ENCODE results near the gene AUP1. TPM values are rescaled to one million over a fixed set of nuclear protein-coding genes. Genes with fewer than 3 reads are reported as not detected.

The AUP1 gene
- 100 to 1,000 TPM in 3 of 6 donors, 10 to 100 TPM in 3; 83.3 to 155 (median 99.9) TPM for polyA plus RNA-seq (ENCODE audit: low read depth in 6 of 6)

- DNase-seq, result peak; percentile 92
- Mint-ChIP-seq H3K9me3 (peaks cover 0 to 1% (median 0%) of the 10 kb centered on the region in 7 donors), H3K4me3 (peak within 1 kb of the TSS; percentile 83 to 96 (median 94)), H3K27me3 (no peaks in the 10 kb centered on the region), H3K4me1 (peaks cover 46 to 57% (median 49%) of the 10 kb centered on the region in 3 donors), H3K36me3 (peaks cover 15 to 21% of the 10 kb centered on the region in 2 donors), H3K27ac (peak within 1 kb of the TSS; percentile 93 to 97 (median 96))
- peak; percentile 81 to 82 for ATAC-seq (ENCODE audit: low read depth in 2 of 2)
These were observed at the start of gene AUP1, which contains the start of gene HTRA2 for GRCh38 chr2:74529357-74530238. AUP1 (minus strand) TSS chr2:74529706; CDS start chr2:74529629, 77 bp downstream. HTRA2 (plus strand) TSS chr2:74529933; CDS start chr2:74530007, 74 bp downstream.

- no peak for DNase-seq
- peaks cover 0 to 2% (median 0%) of the 10 kb centered on the region in 7 donors for H3K9me3 Mint-ChIP-seq
- no peak for ATAC-seq (ENCODE audit: low read depth in 2 of 2)
These were observed 48.9 kb upstream of the AUP1 start for GRCh38 chr2:74578408-74578807.

GRCh38 chr2:74577448-74577847 is 47.9 kb upstream of the AUP1 start:
- no peak for ATAC-seq (ENCODE audit: low read depth in 2 of 2)

More at GRCh38 chr2:74578408-74578807, 48.9 kb upstream of the AUP1 start:
- Mint-ChIP-seq H3K27me3 (peaks cover 0 to 13% (median 11%) of the 10 kb centered on the region in 3 donors), H3K27ac (peak overlapping the region in 1 of 6 donors; percentile 57), H3K36me3 (no peaks in the 10 kb centered on the region), H3K4me3 (no peak overlapping the region), H3K4me1 (peaks cover 20 to 36% (median 31%) of the 10 kb centered on the region in 3 donors)

GRCh38 chr2:74576863-74577229 is 47.3 kb upstream of the AUP1 start:
- Mint-ChIP-seq H3K27ac (peak overlapping the region in 2 of 6 donors; percentile 15 to 33), H3K9me3 (peaks cover 0 to 2% (median 0%) of the 10 kb centered on the region in 7 donors), H3K4me1 (peaks cover 20 to 38% (median 31%) of the 10 kb centered on the region in 3 donors), H3K4me3 (peak overlapping the region in 1 of 8 donors; percentile 30), H3K27me3 (peaks cover 0 to 13% (median 11%) of the 10 kb centered on the region in 3 donors), H3K36me3 (no peaks in the 10 kb centered on the region)
- DNase-seq (no peak), ATAC-seq (ENCODE audit: low read depth in 2 of 2) (peak in 1 of 2 donors; percentile 48)

More at GRCh38 chr2:74577448-74577847, 47.9 kb upstream of the AUP1 start:
- Mint-ChIP-seq H3K4me3 (no peak overlapping the region), H3K9me3 (peaks cover 0 to 2% (median 0%) of the 10 kb centered on the region in 7 donors), H3K36me3 (no peaks in the 10 kb centered on the region), H3K27me3 (peaks cover 0 to 13% (median 11%) of the 10 kb centered on the region in 3 donors), H3K27ac (peak overlapping the region in 2 of 6 donors; percentile 33 to 44), H3K4me1 (peaks cover 20 to 38% (median 31%) of the 10 kb centered on the region in 3 donors)
- no peak for DNase-seq

- H3K36me3 Mint-ChIP-seq, result no peaks in the 10 kb centered on the region
- H3K27ac Mint-ChIP-seq, result peak overlapping the region in 2 of 6 donors; percentile 15 to 33
- ATAC-seq (ENCODE audit: low read depth in 2 of 2), result no peak
- peaks cover 0 to 2% (median 0%) of the 10 kb centered on the region in 7 donors for H3K9me3 Mint-ChIP-seq
- H3K4me3 Mint-ChIP-seq, result peak overlapping the region in 1 of 8 donors; percentile 30
- H3K27me3 Mint-ChIP-seq, result peaks cover 0 to 12% (median 10%) of the 10 kb centered on the region in 3 donors
- H3K4me1 Mint-ChIP-seq, result peaks cover 20 to 38% (median 31%) of the 10 kb centered on the region in 3 donors
- no peak for DNase-seq
These were observed 46.8 kb upstream of the AUP1 start for GRCh38 chr2:74576211-74576862.

- H3K27me3 Mint-ChIP-seq, result peaks cover 0 to 6% (median 5%) of the 10 kb centered on the region in 3 donors
- no peak overlapping the region for H3K4me3 Mint-ChIP-seq
- ATAC-seq (ENCODE audit: low read depth in 2 of 2), result no peak
- H3K4me1 Mint-ChIP-seq, result peaks cover 20 to 38% (median 31%) of the 10 kb centered on the region in 3 donors
- DNase-seq, result no peak
- H3K36me3 Mint-ChIP-seq, result no peaks in the 10 kb centered on the region
- peaks cover 0 to 2% (median 0%) of the 10 kb centered on the region in 7 donors for H3K9me3 Mint-ChIP-seq
- no peak overlapping the region for H3K27ac Mint-ChIP-seq
These were observed 45.8 kb upstream of the AUP1 start for GRCh38 chr2:74575320-74575719.

GRCh38 chr2:74573747-74574562 is 44.4 kb upstream of the AUP1 start:
- H3K27me3 Mint-ChIP-seq, result no peaks in the 10 kb centered on the region
- H3K36me3 Mint-ChIP-seq, result no peaks in the 10 kb centered on the region
- H3K27ac Mint-ChIP-seq, result peak overlapping the region; percentile 2 to 88 (median 36)
- DNase-seq, result peak; percentile 41
- peak overlapping the region; percentile 63 to 89 (median 78) for H3K4me3 Mint-ChIP-seq
- H3K4me1 Mint-ChIP-seq, result peaks cover 26 to 42% (median 31%) of the 10 kb centered on the region in 3 donors
- H3K9me3 Mint-ChIP-seq, result peaks cover 0 to 2% (median 0%) of the 10 kb centered on the region in 7 donors
- peak; percentile 68 to 71 for ATAC-seq (ENCODE audit: low read depth in 2 of 2)

GRCh38 chr2:74572178-74572925 is 42.8 kb upstream of the AUP1 start:
- H3K4me1 Mint-ChIP-seq, result peaks cover 22 to 41% (median 34%) of the 10 kb centered on the region in 3 donors
- H3K36me3 Mint-ChIP-seq, result no peaks in the 10 kb centered on the region
- H3K27me3 Mint-ChIP-seq, result no peaks in the 10 kb centered on the region
- peaks cover 0 to 2% (median 0%) of the 10 kb centered on the region in 7 donors for H3K9me3 Mint-ChIP-seq
- ATAC-seq (ENCODE audit: low read depth in 2 of 2), result no peak
- DNase-seq, result no peak
- H3K27ac Mint-ChIP-seq, result peak overlapping the region in 2 of 6 donors; percentile 40 to 57
- H3K4me3 Mint-ChIP-seq, result peak overlapping the region in 5 of 8 donors; percentile 12 to 80 (median 20)

- no peak overlapping the region for H3K27ac Mint-ChIP-seq
- no peak overlapping the region for H3K4me3 Mint-ChIP-seq
- H3K36me3 Mint-ChIP-seq, result no peaks in the 10 kb centered on the region
- peaks cover 19 to 29% (median 23%) of the 10 kb centered on the region in 3 donors for H3K4me1 Mint-ChIP-seq
- peak; percentile 50 for DNase-seq
- peaks cover 0 to 2% (median 0%) of the 10 kb centered on the region in 7 donors for H3K9me3 Mint-ChIP-seq
- H3K27me3 Mint-ChIP-seq, result no peaks in the 10 kb centered on the region
- ATAC-seq (ENCODE audit: low read depth in 2 of 2), result peak; percentile 90
These were observed 41.6 kb upstream of the AUP1 start for GRCh38 chr2:74571058-74571457.

- no peak for ATAC-seq (ENCODE audit: low read depth in 2 of 2)
- no peak overlapping the region for H3K27ac Mint-ChIP-seq
- peaks cover 18 to 21% (median 21%) of the 10 kb centered on the region in 3 donors for H3K4me1 Mint-ChIP-seq
- no peak for DNase-seq
- H3K4me3 Mint-ChIP-seq, result peak overlapping the region in 1 of 8 donors; percentile 49
- no peaks in the 10 kb centered on the region for H3K36me3 Mint-ChIP-seq
- peaks cover 0 to 1% (median 0%) of the 10 kb centered on the region in 7 donors for H3K9me3 Mint-ChIP-seq
- no peaks in the 10 kb centered on the region for H3K27me3 Mint-ChIP-seq
These were observed 40.2 kb upstream of the AUP1 start for GRCh38 chr2:74569686-74570085.

GRCh38 chr2:74567881-74568280 is 38.4 kb upstream of the AUP1 start:
- H3K27me3 Mint-ChIP-seq, result no peaks in the 10 kb centered on the region
- no peaks in the 10 kb centered on the region for H3K9me3 Mint-ChIP-seq
- H3K27ac Mint-ChIP-seq, result no peak overlapping the region
- ATAC-seq (ENCODE audit: low read depth in 2 of 2) (no peak), DNase-seq (no peak)
- H3K4me3 Mint-ChIP-seq, result no peak overlapping the region
- H3K4me1 Mint-ChIP-seq, result peaks cover 6 to 8% (median 7%) of the 10 kb centered on the region in 3 donors
- H3K36me3 Mint-ChIP-seq, result no peaks in the 10 kb centered on the region

- H3K9me3 Mint-ChIP-seq, result no peaks in the 10 kb centered on the region
- H3K4me3 Mint-ChIP-seq, result no peak overlapping the region
- H3K27me3 Mint-ChIP-seq, result peaks cover 0 to 7% (median 0%) of the 10 kb centered on the region in 3 donors
- ATAC-seq (ENCODE audit: low read depth in 2 of 2) (no peak), DNase-seq (no peak)
- H3K27ac Mint-ChIP-seq, result no peak overlapping the region
- H3K36me3 Mint-ChIP-seq, result no peaks in the 10 kb centered on the region
- H3K4me1 Mint-ChIP-seq, result peaks cover 6 to 10% (median 8%) of the 10 kb centered on the region in 3 donors
These were observed 37.2 kb upstream of the AUP1 start for GRCh38 chr2:74566754-74567085.
